Calu3 (cell line): ENCODE data around the gene TMEM214. TPM values are rescaled to one million over a fixed set of nuclear protein-coding genes. Genes with fewer than 3 reads are reported as not detected.

Source experiments
- BruUV-seq: library from RNA; stranded (reverse); fragments of 400-500 nt; replicated peaks from 2 replicates; lab custom pipeline; 2021; lab: Mats Ljungman, UMichigan
- CTCF ChIA-PET: fragments of 300-600 bp; sonication (Branson Sonifier 250); formaldehyde crosslinking; loops from one replicate; lab custom pipeline; 2022; ENCODE audit warnings: antibody characterized with exemption; lab: Charles Lee
- DNase-seq: peaks from one replicate; pipeline ENCODE4 v3.0.0; 2022
- H3K27ac Mint-ChIP-seq: one replicate; pipeline ENCODE4 v1.8.0; 2022; ENCODE audit warnings: mixed read lengths; ENCODE audit not compliant: unreplicated experiment
- H3K27me3 Mint-ChIP-seq: one replicate; pipeline ENCODE4 v1.8.0; 2022; ENCODE audit warnings: mixed read lengths; ENCODE audit not compliant: unreplicated experiment
- H3K36me3 Mint-ChIP-seq: one replicate; pipeline ENCODE4 v1.8.0; 2022; ENCODE audit warnings: mild to moderate bottlenecking, moderate library complexity, mixed read lengths; ENCODE audit not compliant: insufficient read depth, unreplicated experiment
- H3K4me1 Mint-ChIP-seq: one replicate; pipeline ENCODE4 v1.8.0; 2022; ENCODE audit warnings: mild to moderate bottlenecking, low read depth, mixed read lengths; ENCODE audit not compliant: unreplicated experiment
- H3K4me3 Mint-ChIP-seq: one replicate; pipeline ENCODE4 v1.8.0; 2022; ENCODE audit warnings: mild to moderate bottlenecking, low read depth, moderate library complexity, mixed read lengths; ENCODE audit not compliant: unreplicated experiment
- H3K9me3 Mint-ChIP-seq: one replicate; pipeline ENCODE4 v1.8.0; 2022; ENCODE audit warnings: low read depth, mixed read lengths; ENCODE audit not compliant: unreplicated experiment
- intact Hi-C: fragments of 100-400 bp; cut with micrococcal nuclease; formaldehyde crosslinking; loops from one replicate; pipeline ENCODE4 v1.10.0; 2022; ENCODE audit not compliant: unreplicated experiment
- total RNA-seq: library from RNA; stranded (reverse); gene quantifications from 2 replicates; pipeline ENCODE4 v1.2.3, GENCODE V29; 2022
- TF ChIP-seq, protein P1 (sequence below): fragments of 200-600 bp; IDR thresholded peaks from one replicate; pipeline ENCODE4 v1.8.0; 2022; ENCODE audit warnings: antibody characterized with exemption; ENCODE audit not compliant: unreplicated experiment

TMEM214 gene
- total RNA-seq, 1 experiment from 2014 or later, result 79.6 TPM

GRCh38 chr2:27083410-27084296 is 50.9 kb downstream of the TMEM214 start:
- no TSS peak for BruUV-seq
- no peak for DNase-seq
- H3K4me3 Mint-ChIP-seq, result no peak overlapping the region
- CTCF ChIA-PET, result interaction anchor here (0.6 to 1.4 kb wide), 2 partner anchors 14 to 210 kb away, joined by 4 read pairs; no protein-coding TSS in a partner anchor
- no peak overlapping the region for H3K27ac Mint-ChIP-seq
- H3K9me3 Mint-ChIP-seq, result no peaks in the 10 kb centered on the region
- TF ChIP-seq, protein P1, sequence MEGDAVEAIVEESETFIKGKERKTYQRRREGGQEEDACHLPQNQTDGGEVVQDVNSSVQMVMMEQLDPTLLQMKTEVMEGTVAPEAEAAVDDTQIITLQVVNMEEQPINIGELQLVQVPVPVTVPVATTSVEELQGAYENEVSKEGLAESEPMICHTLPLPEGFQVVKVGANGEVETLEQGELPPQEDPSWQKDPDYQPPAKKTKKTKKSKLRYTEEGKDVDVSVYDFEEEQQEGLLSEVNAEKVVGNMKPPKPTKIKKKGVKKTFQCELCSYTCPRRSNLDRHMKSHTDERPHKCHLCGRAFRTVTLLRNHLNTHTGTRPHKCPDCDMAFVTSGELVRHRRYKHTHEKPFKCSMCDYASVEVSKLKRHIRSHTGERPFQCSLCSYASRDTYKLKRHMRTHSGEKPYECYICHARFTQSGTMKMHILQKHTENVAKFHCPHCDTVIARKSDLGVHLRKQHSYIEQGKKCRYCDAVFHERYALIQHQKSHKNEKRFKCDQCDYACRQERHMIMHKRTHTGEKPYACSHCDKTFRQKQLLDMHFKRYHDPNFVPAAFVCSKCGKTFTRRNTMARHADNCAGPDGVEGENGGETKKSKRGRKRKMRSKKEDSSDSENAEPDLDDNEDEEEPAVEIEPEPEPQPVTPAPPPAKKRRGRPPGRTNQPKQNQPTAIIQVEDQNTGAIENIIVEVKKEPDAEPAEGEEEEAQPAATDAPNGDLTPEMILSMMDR, result no peak
- peaks cover 5% of the 10 kb centered on the region for H3K27me3 Mint-ChIP-seq
- peaks cover 20% of the 10 kb centered on the region for H3K4me1 Mint-ChIP-seq
- peaks cover 25% of the 10 kb centered on the region for H3K36me3 Mint-ChIP-seq
- intact Hi-C loops, result no loop called here

GRCh38 chr2:27084297-27085061 is 51.7 kb downstream of the TMEM214 start:
- H3K4me3 Mint-ChIP-seq, result peak overlapping the region; percentile 82
- H3K36me3 Mint-ChIP-seq, result peaks cover 25% of the 10 kb centered on the region
- peaks cover 20% of the 10 kb centered on the region for H3K4me1 Mint-ChIP-seq
- CTCF ChIA-PET, result interaction anchor here (0.6 to 1.4 kb wide), 2 partner anchors 13 to 209 kb away, joined by 4 read pairs; no protein-coding TSS in a partner anchor
- no peak for DNase-seq
- TF ChIP-seq, protein P1, result no peak
- intact Hi-C loops, result no loop called here
- H3K27ac Mint-ChIP-seq, result no peak overlapping the region
- H3K27me3 Mint-ChIP-seq, result no peaks in the 10 kb centered on the region
- BruUV-seq, result no TSS peak
- H3K9me3 Mint-ChIP-seq, result no peaks in the 10 kb centered on the region

DNA sequence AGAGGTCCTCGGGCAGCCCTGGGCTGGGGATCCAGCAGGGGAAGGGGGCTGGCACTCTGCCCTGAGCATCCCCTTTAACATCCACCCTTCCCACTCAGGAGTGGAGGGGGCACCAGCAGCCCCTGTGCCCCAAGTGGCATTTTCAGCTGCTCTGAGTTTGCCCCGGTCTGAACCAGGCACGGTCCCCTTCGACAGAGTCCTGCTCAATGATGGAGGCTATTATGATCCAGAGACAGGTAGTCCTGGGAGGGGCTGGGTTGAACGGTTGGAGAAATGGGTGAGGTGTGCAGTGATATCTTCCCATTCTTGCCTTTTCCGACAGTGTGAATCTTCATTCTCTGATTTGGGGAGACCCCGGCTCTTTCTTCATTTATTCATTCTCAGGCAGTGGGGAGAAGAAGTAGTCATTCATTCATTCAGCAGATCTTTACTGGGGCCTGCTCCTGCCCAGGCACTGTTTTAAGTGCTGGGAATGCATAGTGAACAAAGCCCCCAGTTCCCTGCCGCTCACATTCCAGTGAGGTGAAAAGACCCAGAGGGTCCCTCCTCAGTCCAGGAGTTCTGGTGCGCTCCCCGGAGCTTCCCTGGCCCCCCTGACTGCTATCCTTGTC is 52.4 kb downstream of the TMEM214 start:
- H3K36me3 Mint-ChIP-seq, result peaks cover 25% of the 10 kb centered on the region
- CTCF ChIA-PET, result interaction anchor here (1.0 to 2.7 kb wide), 2 partner anchors 123 to 239 kb away, joined by 3 to 10 read pairs; no protein-coding TSS in a partner anchor
- peak overlapping the region; percentile 82 for H3K4me3 Mint-ChIP-seq
- no peaks in the 10 kb centered on the region for H3K9me3 Mint-ChIP-seq
- TF ChIP-seq, protein P1, result no peak
- no peak overlapping the region for H3K27ac Mint-ChIP-seq
- intact Hi-C loops, result no loop called here
- DNase-seq, result no peak
- no peaks in the 10 kb centered on the region for H3K27me3 Mint-ChIP-seq
- peaks cover 20% of the 10 kb centered on the region for H3K4me1 Mint-ChIP-seq
- no TSS peak for BruUV-seq

GRCh38 chr2:27085673-27086089 is 52.9 kb downstream of the TMEM214 start:
- H3K4me3 Mint-ChIP-seq, result peak overlapping the region; percentile 82
- peaks cover 25% of the 10 kb centered on the region for H3K36me3 Mint-ChIP-seq
- CTCF ChIA-PET, result interaction anchor here (1.0 to 2.7 kb wide), 2 partner anchors 124 to 239 kb away, joined by 3 to 10 read pairs; no protein-coding TSS in a partner anchor
- no peaks in the 10 kb centered on the region for H3K27me3 Mint-ChIP-seq
- H3K27ac Mint-ChIP-seq, result no peak overlapping the region
- no peaks in the 10 kb centered on the region for H3K9me3 Mint-ChIP-seq
- TF ChIP-seq, protein P1, result no peak
- DNase-seq, result peak; percentile 61
- no TSS peak for BruUV-seq
- intact Hi-C loops, result no loop called here
- peaks cover 17% of the 10 kb centered on the region for H3K4me1 Mint-ChIP-seq
